Measurements from ENCODE around the gene NPR2. TPM values are rescaled to one million over a fixed set of nuclear protein-coding genes. Genes with fewer than 3 reads are reported as not detected.

NPR2 gene
- total RNA-seq, 4 donors from 2014 or later = 1.1 to 6.8 (median 4.9) TPM

- H3K4me3 ChIP-seq = no peak overlapping the region
- H3K27me3 ChIP-seq = no peaks in the 10 kb centered on the region
- TF ChIP-seq POLR2A (IDR thresholded peaks at IDR 0.05) (no peak), EP300 (IDR thresholded peaks at IDR 0.05; ENCODE audit: low read depth) (no peak), POLR2AphosphoS5 (IDR thresholded peaks at IDR 0.05) (no peak), CTCF (IDR thresholded peaks at IDR 0.05) (no peak)
- in situ Hi-C loops (cut with MboI; ENCODE audit: low pct_ligation_motif_present in 1 of 4, low pct_unique_long_range_greater_than_20kb in 1 of 4, low sequenced_read_pairs in 3 of 4) = no loop called here
- H3K36me3 ChIP-seq = no peaks in the 10 kb centered on the region
- 82 to 90% methylated on average over 2 to 7 of the region's 7 CpGs for WGBS, 2 donors (ENCODE audit: low coverage in 1 of 2)
- no peak for DNase-seq
- intact Hi-C loops (cut with DNase I; ENCODE audit: low total_unique reads) = no loop called here
- no peaks in the 10 kb centered on the region for H3K4me1 ChIP-seq
- H3K9me3 ChIP-seq = no peaks in the 10 kb centered on the region
- no peak overlapping the region for H3K27ac ChIP-seq
Observed at GRCh38 chr9:35800530-35800929, 9.1 kb downstream of the NPR2 start.

- no peak for DNase-seq
- 88 to 89% methylated on average over 6 to 13 of the region's 13 CpGs for WGBS, 2 donors (ENCODE audit: low coverage in 1 of 2)
- Histone ChIP-seq H3K4me3 (no peak overlapping the region), H3K9me3 (no peaks in the 10 kb centered on the region), H3K27me3 (no peaks in the 10 kb centered on the region), H3K27ac (no peak overlapping the region), H3K4me1 (no peaks in the 10 kb centered on the region), H3K36me3 (peaks cover 0 to 6% (median 0%) of the 10 kb centered on the region in 4 donors)
- TF ChIP-seq CTCF (IDR thresholded peaks at IDR 0.05) = no peak
- TF ChIP-seq EP300 (IDR thresholded peaks at IDR 0.05; ENCODE audit: low read depth) = no peak
- no peak for TF ChIP-seq POLR2AphosphoS5 (IDR thresholded peaks at IDR 0.05)
- TF ChIP-seq POLR2A (IDR thresholded peaks at IDR 0.05) = no peak
- intact Hi-C loops (cut with DNase I; ENCODE audit: low total_unique reads) (no loop called here), in situ Hi-C loops (cut with MboI; ENCODE audit: low pct_ligation_motif_present in 1 of 4, low pct_unique_long_range_greater_than_20kb in 1 of 4, low sequenced_read_pairs in 3 of 4) (no loop called here)
Observed at GRCh38 chr9:35801328-35802128, 10.1 kb downstream of the NPR2 start.

- intact Hi-C loops (cut with DNase I; ENCODE audit: low total_unique reads) = no loop called here
Observed at GRCh38 chr9:35806101-35806500, 14.7 kb downstream of the NPR2 start.

GRCh38 chr9:35808433-35808832 lies 17.0 kb downstream of the NPR2 start:
- in situ Hi-C loops (cut with MboI; ENCODE audit: low pct_ligation_motif_present in 1 of 4, low pct_unique_long_range_greater_than_20kb in 1 of 4, low sequenced_read_pairs in 3 of 4) (no loop called here), intact Hi-C loops (cut with DNase I; ENCODE audit: low total_unique reads) (no loop called here)
- TF ChIP-seq CTCF (IDR thresholded peaks at IDR 0.05) = no peak
- no peak for TF ChIP-seq POLR2A (IDR thresholded peaks at IDR 0.05)
- no peak for TF ChIP-seq POLR2AphosphoS5 (IDR thresholded peaks at IDR 0.05)
- TF ChIP-seq EP300 (IDR thresholded peaks at IDR 0.05; ENCODE audit: low read depth) = no peak
- no peaks in the 10 kb centered on the region for H3K9me3 ChIP-seq
- H3K27me3 ChIP-seq = no peaks in the 10 kb centered on the region
- H3K4me3 ChIP-seq = no peak overlapping the region
- peaks cover 0 to 17% (median 0%) of the 10 kb centered on the region in 4 donors for H3K36me3 ChIP-seq
- DNase-seq = no peak
- H3K4me1 ChIP-seq = peaks cover 12 to 23% (median 20%) of the 10 kb centered on the region in 4 donors
- WGBS, 2 donors (ENCODE audit: low coverage in 1 of 2) = 88 to 96% methylated on average over 6 to 9 of the region's 9 CpGs
- H3K27ac ChIP-seq = no peak overlapping the region

More at GRCh38 chr9:35806101-35806500, 14.7 kb downstream of the NPR2 start:
- in situ Hi-C loops (cut with MboI; ENCODE audit: low pct_ligation_motif_present in 1 of 4, low pct_unique_long_range_greater_than_20kb in 1 of 4, low sequenced_read_pairs in 3 of 4) = no loop called here
- 99 to 100% methylated on average over 4 to 8 of the region's 8 CpGs for whole genome bisulfite sequencing, 2 donors (ENCODE audit: low coverage in 1 of 2)
- peaks cover 0 to 3% (median 1%) of the 10 kb centered on the region in 4 donors for H3K4me1 ChIP-seq
- DNase-seq = no peak
- H3K36me3 ChIP-seq = peaks cover 0 to 17% (median 0%) of the 10 kb centered on the region in 4 donors
- no peak for TF ChIP-seq CTCF (IDR thresholded peaks at IDR 0.05)
- TF ChIP-seq EP300 (IDR thresholded peaks at IDR 0.05; ENCODE audit: low read depth) = no peak
- TF ChIP-seq POLR2A (IDR thresholded peaks at IDR 0.05) = no peak
- no peak for TF ChIP-seq POLR2AphosphoS5 (IDR thresholded peaks at IDR 0.05)
- no peaks in the 10 kb centered on the region for H3K27me3 ChIP-seq
- H3K9me3 ChIP-seq = no peaks in the 10 kb centered on the region
- no peak overlapping the region for H3K27ac ChIP-seq
- no peak overlapping the region for H3K4me3 ChIP-seq

Measured in transverse colon (tissue), 4 donors.